HL-60/S4 (cell line): Measurements from ENCODE around the gene UBXN7.
"Not testable (repeated sequence)": the region's sequence is repeated elsewhere in the genome, so short reads cannot be mapped to it uniquely, and the experiment has no call there.

Experiments used
- in situ Hi-C: fragments of 300-500 bp; cut with MboI; formaldehyde crosslinking; loops from 2 replicates; pipeline ENCODE4 v1.14.3; 2022; ENCODE audit warnings: low sequenced_read_pairs

The UBXN7 gene

DNA sequence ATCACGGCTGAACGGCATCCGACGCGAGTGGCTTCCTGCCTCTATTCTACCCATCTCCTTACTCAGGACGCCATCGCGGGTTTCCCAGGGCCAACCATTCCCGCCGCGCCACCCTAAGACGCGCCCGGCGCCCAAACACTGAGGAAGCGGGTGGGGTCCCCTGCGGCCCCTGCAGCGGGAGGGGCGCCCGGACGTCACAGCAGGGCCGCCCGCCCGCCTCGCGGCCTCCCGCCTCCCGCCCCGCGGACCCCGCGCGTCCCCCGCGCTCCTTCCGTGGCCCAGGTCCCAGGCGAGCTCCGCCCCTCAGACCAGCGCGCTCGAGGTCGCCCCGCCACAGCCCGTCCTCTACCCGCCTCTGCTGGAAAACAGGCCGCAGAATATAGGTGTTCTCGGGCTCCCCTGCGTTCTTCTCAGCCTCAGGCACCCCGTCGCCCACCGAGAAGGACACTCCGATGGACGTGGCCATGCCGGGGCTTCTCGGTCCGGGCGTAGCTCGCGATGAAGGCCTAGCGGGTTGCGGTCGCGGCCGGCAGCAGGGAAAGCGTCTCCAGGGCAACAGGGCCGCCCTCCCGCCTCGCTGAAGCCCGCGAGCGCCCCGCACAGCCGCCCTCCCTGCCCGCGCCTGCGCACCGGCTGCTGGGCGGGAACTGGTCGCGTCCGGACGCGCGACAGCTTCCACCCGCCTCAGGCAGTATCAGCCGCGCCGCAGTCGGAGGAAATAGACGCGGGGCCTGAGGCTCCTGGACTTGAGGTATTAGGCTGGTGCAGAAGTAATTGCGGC lies 114.3 kb downstream of the UBXN7 start, which contains the start of gene DYNLT2B:
DYNLT2B (minus strand) TSS at position 554 of the 781 bp plus-strand sequence; CDS start at position 466, 88 bp downstream.
- in situ Hi-C loops = no loop called here

DNA sequence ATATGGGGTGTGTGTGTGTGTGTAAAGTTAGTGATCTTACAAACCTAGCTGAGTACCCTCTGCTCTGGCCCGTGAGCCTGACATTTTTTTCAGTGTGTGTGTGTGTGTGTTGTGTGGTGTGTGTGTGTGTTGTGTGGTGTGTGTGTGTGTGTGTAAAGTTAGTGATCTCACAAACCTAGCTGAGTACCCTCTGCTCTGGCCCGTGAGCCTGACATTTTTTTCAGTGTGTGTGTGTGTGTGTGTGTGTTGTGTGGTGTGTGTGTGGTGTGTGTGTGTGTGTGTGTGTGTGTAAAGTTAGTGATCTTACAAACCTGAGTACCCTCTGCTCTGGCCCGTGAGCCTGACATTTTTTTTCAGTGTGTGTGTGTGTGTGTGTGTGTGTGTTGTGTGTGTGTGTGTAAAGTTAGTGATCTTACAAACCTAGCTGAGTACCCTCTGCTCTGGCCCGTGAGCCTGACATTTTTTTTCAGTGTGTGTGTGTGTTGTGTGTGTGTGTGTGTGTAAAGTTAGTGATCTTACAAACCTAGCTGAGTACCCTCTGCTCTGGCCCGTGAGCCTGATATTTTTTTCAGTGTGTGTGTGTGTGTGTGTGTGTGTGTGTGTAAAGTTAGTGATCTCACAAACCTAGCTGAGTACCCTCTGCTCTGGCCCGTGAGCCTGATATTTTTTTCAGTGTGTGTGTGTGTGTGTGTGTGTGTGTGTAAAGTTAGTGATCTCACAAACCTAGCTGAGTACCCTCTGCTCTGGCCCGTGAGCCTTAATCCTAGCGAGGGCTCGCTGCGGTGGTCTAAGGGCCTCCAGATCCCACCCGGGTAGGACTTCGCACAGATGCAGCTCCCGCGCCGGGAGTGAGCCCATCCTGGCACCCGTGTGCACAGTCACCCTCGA lies 115.2 kb downstream of the UBXN7 start:
- in situ Hi-C loops = not testable (repeated sequence)

GRCh38 chr3:196315821-196316220 lies 116.4 kb downstream of the UBXN7 start:
- in situ Hi-C loops = no loop called here

- in situ Hi-C loops = no loop called here
These were observed 117.6 kb downstream of the UBXN7 start for GRCh38 chr3:196314597-196314996.

- in situ Hi-C loops = not testable (repeated sequence)
These were observed 118.1 kb downstream of the UBXN7 start for GRCh38 chr3:196314086-196314485.

GRCh38 chr3:196302960-196303359 lies 129.3 kb downstream of the UBXN7 start:
- in situ Hi-C loops = not testable (repeated sequence)

DNA sequence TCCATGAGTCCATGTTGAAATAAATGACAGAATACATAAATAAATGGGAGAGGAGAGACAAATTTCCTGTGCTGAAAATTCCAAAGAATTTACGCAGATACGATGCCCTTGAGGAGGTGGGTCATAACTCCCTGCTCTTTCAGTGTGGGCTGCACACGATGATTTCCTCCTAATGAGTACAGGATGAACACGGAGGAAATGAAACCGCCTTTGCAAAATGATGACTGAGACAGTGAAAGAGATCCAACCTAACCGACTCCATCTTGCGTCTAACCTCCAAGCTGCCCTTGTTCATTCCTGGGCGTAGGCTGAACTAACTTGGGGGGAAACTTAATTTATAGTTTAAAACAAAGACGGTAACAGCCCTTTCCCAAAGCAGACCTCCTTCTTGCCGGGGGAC lies 129.7 kb downstream of the UBXN7 start:
- in situ Hi-C loops = not testable (repeated sequence)

DNA sequence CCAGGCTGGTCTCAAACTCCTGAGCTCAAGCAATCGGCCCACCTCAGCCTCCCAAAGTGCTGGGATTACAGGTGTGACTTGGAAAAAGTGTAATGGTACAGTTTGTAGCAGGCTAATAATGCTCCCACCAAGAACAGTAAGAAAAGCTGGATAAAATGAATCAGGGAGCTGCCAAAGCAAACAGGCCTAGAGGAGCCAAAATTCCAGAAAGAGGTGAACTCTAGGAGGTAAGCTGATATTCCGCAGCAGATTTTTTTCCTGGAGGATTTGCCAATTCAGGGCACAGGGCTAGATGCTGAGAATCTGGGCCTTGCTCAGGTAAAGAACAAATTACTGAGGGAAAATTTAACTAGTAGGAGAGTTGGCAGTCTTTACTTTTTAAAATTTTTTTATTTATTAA lies 133.7 kb downstream of the UBXN7 start:
- in situ Hi-C loops = no loop called here
